Measurements from ENCODE around the gene IGSF6. TPM values are rescaled to one million over a fixed set of nuclear protein-coding genes. Genes with fewer than 3 reads are reported as not detected.
A peak's percentile ranks its signal among the peaks of the same experiment; 100 is the strongest.

IGSF6 gene
- total RNA-seq, 2 donors from 2014 or later = not detected

- no peaks in the 10 kb centered on the region for H3K9me3 Mint-ChIP-seq
- Histone ChIP-seq H3K27me3 (ENCODE audit: control insufficient read depth, insufficient read depth, low read length, poor library complexity, severe bottlenecking) (no peaks in the 10 kb centered on the region), H3K9ac (ENCODE audit: extremely low read depth, low read length, poor library complexity, severe bottlenecking) (no peak overlapping the region), H3K4me1 (ENCODE audit: control insufficient read depth, insufficient read depth, low read length) (no peaks in the 10 kb centered on the region), H3K27ac (ENCODE audit: low read depth, low read length) (no peak overlapping the region), H3K9me3 (ENCODE audit: control insufficient read depth, low read length) (no peaks in the 10 kb centered on the region), H3K4me3 (ENCODE audit: low read length) (no peak overlapping the region), H3K36me3 (ENCODE audit: control insufficient read depth, insufficient read depth, low read length) (no peaks in the 10 kb centered on the region)
- H3K27ac Mint-ChIP-seq = no peak overlapping the region
- whole genome bisulfite sequencing, 2 experiments (ENCODE audit: insufficient coverage in 1 of 2, insufficient read length in 1 of 2) = 91 to 96% methylated on average over 4 to 9 of the region's 10 CpGs
- no peak for TF ChIP-seq CTCF (conservative IDR thresholded peaks at IDR 0.05)
- no peak overlapping the region for H3K4me3 Mint-ChIP-seq
- no peaks in the 10 kb centered on the region for H3K36me3 Mint-ChIP-seq (ENCODE audit: low read depth)
- peaks cover 9% of the 10 kb centered on the region for H3K4me1 Mint-ChIP-seq
- DNase-seq = no peak
- peaks cover 5% of the 10 kb centered on the region for H3K27me3 Mint-ChIP-seq (ENCODE audit: insufficient read depth)
Measured at GRCh38 chr16:21664801-21665492, 12.5 kb upstream of the IGSF6 start.

- Histone ChIP-seq H3K4me1 (ENCODE audit: control insufficient read depth, insufficient read depth, low read length) (no peaks in the 10 kb centered on the region), H3K36me3 (ENCODE audit: control insufficient read depth, insufficient read depth, low read length) (no peaks in the 10 kb centered on the region), H3K9me3 (ENCODE audit: control insufficient read depth, low read length) (no peaks in the 10 kb centered on the region), H3K27me3 (ENCODE audit: control insufficient read depth, insufficient read depth, low read length, poor library complexity, severe bottlenecking) (no peaks in the 10 kb centered on the region), H3K9ac (ENCODE audit: extremely low read depth, low read length, poor library complexity, severe bottlenecking) (no peak within 1 kb of the TSS), H3K4me3 (ENCODE audit: low read length) (no peak within 1 kb of the TSS), H3K27ac (ENCODE audit: low read depth, low read length) (no peak within 1 kb of the TSS)
- Mint-ChIP-seq H3K36me3 (ENCODE audit: low read depth) (no peaks in the 10 kb centered on the region), H3K4me1 (peaks cover 9% of the 10 kb centered on the region), H3K4me3 (peak within 1 kb of the TSS; percentile 44), H3K27ac (no peak within 1 kb of the TSS), H3K27me3 (ENCODE audit: insufficient read depth) (peaks cover 5% of the 10 kb centered on the region), H3K9me3 (no peaks in the 10 kb centered on the region)
- peak; percentile 75 for DNase-seq
- 40 to 62% methylated on average over 13 to 42 of the region's 45 CpGs for WGBS, 2 experiments (ENCODE audit: insufficient coverage in 1 of 2, insufficient read length in 1 of 2)
- no peak for TF ChIP-seq CTCF (conservative IDR thresholded peaks at IDR 0.05)
Measured at GRCh38 chr16:21663889-21664647, 11.7 kb upstream of the IGSF6 start, which contains the start of gene OTOA. OTOA (plus strand) TSS chr16:21663968; CDS start chr16:21678515, 14,547 bp downstream.

GRCh38 chr16:21659124-21659523, 6.7 kb upstream of the IGSF6 start:
- H3K27ac ChIP-seq (ENCODE audit: low read depth, low read length) = no peak overlapping the region
- H3K4me1 ChIP-seq (ENCODE audit: control insufficient read depth, insufficient read depth, low read length) = no peaks in the 10 kb centered on the region
- H3K4me3 ChIP-seq (ENCODE audit: low read length) = no peak overlapping the region
- no peaks in the 10 kb centered on the region for H3K27me3 ChIP-seq (ENCODE audit: control insufficient read depth, insufficient read depth, low read length, poor library complexity, severe bottlenecking)
- peaks cover 3% of the 10 kb centered on the region for H3K4me1 Mint-ChIP-seq
- DNase-seq = no peak
- no peak overlapping the region for H3K27ac Mint-ChIP-seq
- H3K9ac ChIP-seq (ENCODE audit: extremely low read depth, low read length, poor library complexity, severe bottlenecking) = no peak overlapping the region
- 98 to 100% methylated on average over 3 to 4 of the region's 4 CpGs for WGBS, 2 experiments (ENCODE audit: insufficient coverage in 1 of 2, insufficient read length in 1 of 2)
- no peaks in the 10 kb centered on the region for H3K9me3 Mint-ChIP-seq
- H3K9me3 ChIP-seq (ENCODE audit: control insufficient read depth, low read length) = no peaks in the 10 kb centered on the region
- TF ChIP-seq CTCF (conservative IDR thresholded peaks at IDR 0.05) = no peak
- H3K36me3 Mint-ChIP-seq (ENCODE audit: low read depth) = peaks cover 15% of the 10 kb centered on the region
- no peak overlapping the region for H3K4me3 Mint-ChIP-seq
- H3K36me3 ChIP-seq (ENCODE audit: control insufficient read depth, insufficient read depth, low read length) = peaks cover 23% of the 10 kb centered on the region
- peaks cover 5% of the 10 kb centered on the region for H3K27me3 Mint-ChIP-seq (ENCODE audit: insufficient read depth)

All from endodermal cell (in vitro differentiated cells).